Liver (tissue), 9 donors: ENCODE data around the gene PDZRN4. TPM values are rescaled to one million over a fixed set of nuclear protein-coding genes. Genes with fewer than 3 reads are reported as not detected.

Experiments
- DNase-seq: peaks from one replicate; pipeline ENCODE4 v3.0.0-alpha.2; 2017; ENCODE audit warnings: low spot score
- H3K27ac ChIP-seq, 2 donors: one replicate each; pipeline ENCODE4 v1.7.0; 2013; ENCODE audit warnings: inconsistent platforms in 2 of 2, low read length in 2 of 2, control low read depth in 1 of 2, low read depth in 1 of 2, mild to moderate bottlenecking in 1 of 2
- H3K27me3 ChIP-seq, 4 donors: one replicate each; pipeline versions ENCODE4 v1.6.1 to v1.7.0; 2013; ENCODE audit warnings: low read length in 3 of 4, inconsistent platforms in 1 of 4, mild to moderate bottlenecking in 1 of 4, moderate library complexity in 1 of 4; ENCODE audit not compliant: control insufficient read depth in 4 of 4, insufficient read depth in 4 of 4
- H3K36me3 ChIP-seq, 4 donors: one replicate each; pipeline versions ENCODE4 v1.6.1 to v1.7.0; 2013; ENCODE audit warnings: low read length in 3 of 4, mild to moderate bottlenecking in 3 of 4, low read depth in 1 of 4, moderate library complexity in 1 of 4; ENCODE audit not compliant: control insufficient read depth in 4 of 4, insufficient read depth in 3 of 4
- H3K4me1 ChIP-seq, 4 donors: one replicate each; pipeline versions ENCODE4 v1.6.1 to v1.7.0; 2013; ENCODE audit warnings: low read length in 3 of 4, mild to moderate bottlenecking in 3 of 4, moderate library complexity in 1 of 4; ENCODE audit not compliant: control insufficient read depth in 4 of 4, insufficient read depth in 4 of 4
- H3K4me3 ChIP-seq, 3 donors: one replicate each; pipeline versions ENCODE4 v1.6.1 to v1.7.0; 2013; ENCODE audit warnings: low read length in 3 of 3, control low read depth in 1 of 3, low read depth in 1 of 3, mild to moderate bottlenecking in 1 of 3
- H3K9ac ChIP-seq, 2 donors: one replicate each; pipeline ENCODE4 v1.7.0; 2013; ENCODE audit warnings: low read length in 2 of 2, mild to moderate bottlenecking in 2 of 2, moderate library complexity in 2 of 2, control low read depth in 1 of 2, low read depth in 1 of 2
- H3K9me3 ChIP-seq, 4 donors: one replicate each; pipeline versions ENCODE4 v1.6.1 to v1.7.0; 2013; ENCODE audit warnings: low read length in 3 of 4; ENCODE audit not compliant: control insufficient read depth in 4 of 4
- FOXA1 ChIP-seq: IDR thresholded peaks from 2 replicates; pipeline ENCODE4 v1.6.1; 2016; ENCODE audit warnings: antibody characterized with exemption
- FOXA2 ChIP-seq: IDR thresholded peaks from 2 replicates; pipeline ENCODE4 v1.6.1; 2016; ENCODE audit warnings: antibody characterized with exemption
- GABPA ChIP-seq, 2 donors: IDR thresholded peaks in 1 of 2; conservative IDR thresholded peaks in 1 of 2; 2 replicates each; pipeline ENCODE4 v1.6.1; 2016; ENCODE audit warnings: antibody characterized with exemption in 2 of 2, mild to moderate bottlenecking in 1 of 2, moderate library complexity in 1 of 2
- HNF4G ChIP-seq: IDR thresholded peaks from 2 replicates; pipeline ENCODE4 v1.6.1; 2016; ENCODE audit warnings: antibody characterized with exemption
- RXRA ChIP-seq, 2 donors: IDR thresholded peaks; 2 replicates each; pipeline ENCODE4 v1.6.1; 2017 to 2018; ENCODE audit warnings: antibody characterized with exemption in 2 of 2, mild to moderate bottlenecking in 1 of 2
- YY1 ChIP-seq: IDR thresholded peaks from 2 replicates; pipeline ENCODE4 v1.6.1; 2016; ENCODE audit warnings: antibody characterized with exemption, mild to moderate bottlenecking
- WGBS: extraction: QIAGEN DNeasy Blood & Tissue Kit; methylation state at CpG from one replicate; pipeline ENCODE4 v1.1.7; 2013; 5-methylcytosine and 5-hydroxymethylcytosine counted together
- polyA plus RNA-seq, 2 donors: library from polyadenylated mRNA; stranded (reverse) in 1 of 2; unstranded in 1 of 2; fragments of 200-250 nt in 1 of 2; fragments of >200 nt in 1 of 2; fragmentation: Nextera tagmentation in 1 of 2; extraction: Ambion mirVana in 1 of 2; gene quantifications; one replicate each; pipeline versions ENCODE4 v1.2.1 to v1.2.3, GENCODE V29; 2013 to 2015
- total RNA-seq, 2 donors: library from RNA; depleted of rRNA; stranded (reverse); fragments of >200 nt; gene quantifications; one replicate each; pipeline ENCODE4 v1.2.3, GENCODE V29; 2014
- TF ChIP-seq, protein P1 (sequence below): IDR thresholded peaks from 2 replicates; pipeline ENCODE4 v1.6.1; 2016; ENCODE audit warnings: antibody characterized with exemption
- TF ChIP-seq, protein P2 (sequence below): IDR thresholded peaks from 2 replicates; pipeline ENCODE4 v1.6.1; 2016; ENCODE audit warnings: antibody characterized with exemption
- donor health status: healthy.
- donor health status: healthy.
- donor health status: healthy.
- donor health status: healthy.
- donor health status: healthy.

Gene PDZRN4
- total and polyA plus RNA-seq, 4 donors: 0.11 to 1.1 (median 0.24) TPM

DNA sequence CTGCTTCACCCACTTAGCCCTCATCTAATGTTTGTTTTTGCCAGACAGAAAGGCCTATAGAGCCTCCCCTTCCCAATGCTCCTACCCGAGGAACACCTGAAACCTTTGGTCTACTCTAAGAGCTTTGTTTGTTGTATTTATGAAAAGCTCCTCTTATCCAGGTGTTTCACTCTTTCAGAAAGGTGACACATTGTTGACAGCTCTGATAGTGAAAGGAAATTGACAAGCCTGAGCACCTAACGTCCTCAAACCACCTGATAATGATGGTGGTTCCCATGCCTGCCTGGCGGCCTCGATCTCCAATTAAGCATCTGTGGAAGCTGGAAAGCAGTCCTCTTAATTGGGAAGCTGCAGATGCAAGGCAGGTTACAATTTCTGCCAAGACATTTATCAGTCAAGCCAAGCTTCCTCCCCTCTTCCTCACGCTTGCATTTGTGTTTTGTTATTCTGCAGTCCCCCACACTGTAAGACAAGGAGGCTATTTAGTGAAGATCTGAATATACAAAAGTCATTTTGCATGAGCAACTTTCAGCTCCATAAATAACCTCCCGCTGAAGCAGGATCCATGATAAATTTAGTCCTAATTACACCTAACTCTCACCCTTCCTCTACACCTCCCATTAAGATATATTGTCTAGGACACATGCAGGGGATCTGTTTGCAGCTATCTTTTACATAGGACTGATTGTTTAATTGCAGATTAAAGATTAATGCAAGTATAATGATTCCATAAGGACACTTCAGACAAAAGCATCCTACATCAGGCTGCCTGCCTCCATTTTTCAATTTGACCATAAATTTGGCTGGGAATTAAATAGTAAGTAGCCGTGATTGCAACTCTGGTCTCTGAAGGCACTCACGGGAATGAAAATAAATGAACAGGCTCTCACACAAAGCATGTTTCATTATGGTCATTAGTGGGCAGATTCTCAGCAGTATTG is 288.6 kb downstream of the PDZRN4 start:
- no peaks in the 10 kb centered on the region for H3K4me1 ChIP-seq
- no peak for DNase-seq
- no peaks in the 10 kb centered on the region for H3K9me3 ChIP-seq
- H3K4me3 ChIP-seq: no peak overlapping the region
- no peak for TF ChIP-seq FOXA1
- no peak for TF ChIP-seq RXRA (IDR thresholded peaks at IDR 0.05)
- TF ChIP-seq HNF4G: no peak
- TF ChIP-seq, protein P1, sequence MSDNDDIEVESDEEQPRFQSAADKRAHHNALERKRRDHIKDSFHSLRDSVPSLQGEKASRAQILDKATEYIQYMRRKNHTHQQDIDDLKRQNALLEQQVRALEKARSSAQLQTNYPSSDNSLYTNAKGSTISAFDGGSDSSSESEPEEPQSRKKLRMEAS: no peak
- TF ChIP-seq FOXA2: no peak
- 63% methylated on average over 8 of the region's 8 CpGs for WGBS
- H3K36me3 ChIP-seq: no peaks in the 10 kb centered on the region
- H3K9ac ChIP-seq: no peak overlapping the region
- no peak overlapping the region for H3K27ac ChIP-seq
- peaks cover 0 to 3% (median 0%) of the 10 kb centered on the region in 4 donors for H3K27me3 ChIP-seq

DNA sequence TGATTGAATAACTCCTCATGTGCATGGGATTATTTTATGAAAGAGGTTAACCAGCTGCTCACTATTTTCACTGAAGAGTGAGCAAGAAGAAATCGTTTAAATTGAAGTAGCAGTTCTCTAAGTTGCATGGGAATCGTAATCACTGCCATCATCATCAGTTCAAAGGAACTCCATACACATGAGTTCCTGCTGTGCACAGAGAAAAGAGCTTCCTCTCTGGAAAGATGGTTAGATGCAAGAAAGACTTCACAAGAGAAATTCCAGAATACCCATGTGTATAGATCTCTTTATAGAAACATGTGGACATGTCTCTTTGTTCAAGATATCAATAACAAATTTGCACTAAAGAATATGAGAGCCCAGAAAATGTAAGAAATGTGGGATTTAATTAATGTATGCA is 291.3 kb downstream of the PDZRN4 start:
- whole genome bisulfite sequencing: 75% methylated on average over 2 of the region's 2 CpGs
- Histone ChIP-seq H3K27ac (no peak overlapping the region), H3K4me3 (no peak overlapping the region), H3K27me3 (peaks cover 0 to 3% (median 0%) of the 10 kb centered on the region in 4 donors), H3K4me1 (no peaks in the 10 kb centered on the region), H3K36me3 (no peaks in the 10 kb centered on the region), H3K9ac (no peak overlapping the region), H3K9me3 (no peaks in the 10 kb centered on the region)
- DNase-seq: no peak
- TF ChIP-seq, protein P2, sequence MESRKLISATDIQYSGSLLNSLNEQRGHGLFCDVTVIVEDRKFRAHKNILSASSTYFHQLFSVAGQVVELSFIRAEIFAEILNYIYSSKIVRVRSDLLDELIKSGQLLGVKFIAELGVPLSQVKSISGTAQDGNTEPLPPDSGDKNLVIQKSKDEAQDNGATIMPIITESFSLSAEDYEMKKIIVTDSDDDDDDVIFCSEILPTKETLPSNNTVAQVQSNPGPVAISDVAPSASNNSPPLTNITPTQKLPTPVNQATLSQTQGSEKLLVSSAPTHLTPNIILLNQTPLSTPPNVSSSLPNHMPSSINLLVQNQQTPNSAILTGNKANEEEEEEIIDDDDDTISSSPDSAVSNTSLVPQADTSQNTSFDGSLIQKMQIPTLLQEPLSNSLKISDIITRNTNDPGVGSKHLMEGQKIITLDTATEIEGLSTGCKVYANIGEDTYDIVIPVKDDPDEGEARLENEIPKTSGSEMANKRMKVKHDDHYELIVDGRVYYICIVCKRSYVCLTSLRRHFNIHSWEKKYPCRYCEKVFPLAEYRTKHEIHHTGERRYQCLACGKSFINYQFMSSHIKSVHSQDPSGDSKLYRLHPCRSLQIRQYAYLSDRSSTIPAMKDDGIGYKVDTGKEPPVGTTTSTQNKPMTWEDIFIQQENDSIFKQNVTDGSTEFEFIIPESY: no peak
- TF ChIP-seq FOXA2 (no peak), GABPA (IDR thresholded peaks at IDR 0.05 in 1 of 2, conservative IDR thresholded peaks at IDR 0.05 in 1 of 2) (no peak)

DNA sequence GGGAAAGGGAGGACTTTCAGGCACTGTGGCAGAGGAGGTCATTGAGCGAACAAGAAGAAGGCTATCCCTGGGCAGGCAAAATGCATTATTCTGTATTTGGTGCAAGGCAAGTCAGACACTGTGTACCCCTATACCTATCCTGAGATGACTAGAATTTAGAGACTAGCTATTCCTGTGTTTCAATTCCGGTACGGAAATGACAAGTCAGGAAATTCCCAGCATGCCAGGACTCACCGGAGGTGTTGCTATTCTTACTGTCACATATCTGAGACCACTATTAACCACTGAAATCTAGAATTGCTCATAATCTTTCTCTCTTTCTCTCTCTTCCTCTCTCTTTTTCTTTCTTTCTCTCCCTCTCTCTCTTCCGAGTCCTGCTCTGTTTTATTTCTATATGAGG is 297.1 kb downstream of the PDZRN4 start:
- TF ChIP-seq YY1: no peak
- TF ChIP-seq, protein P2: no peak
- TF ChIP-seq FOXA2: no peak
- H3K36me3 ChIP-seq: no peaks in the 10 kb centered on the region
- peaks cover 0 to 10% (median 0%) of the 10 kb centered on the region in 4 donors for H3K27me3 ChIP-seq
- H3K9me3 ChIP-seq: no peaks in the 10 kb centered on the region
- DNase-seq: no peak
- no peak overlapping the region for H3K9ac ChIP-seq
- no peaks in the 10 kb centered on the region for H3K4me1 ChIP-seq
- no peak overlapping the region for H3K27ac ChIP-seq
- 78% methylated on average over 5 of the region's 5 CpGs for WGBS
- no peak overlapping the region for H3K4me3 ChIP-seq
